GM18907 (cell line): ENCODE data around the gene CCT3.
"Not testable (repeated sequence)": the region's sequence is repeated elsewhere in the genome, so short reads cannot be mapped to it uniquely, and the experiment has no call there.

Experiments
- ATAC-seq: cut with Tn5 transposase; IDR thresholded peaks from one replicate; pipeline ENCODE4 v1.9.1; 2021; ENCODE audit warnings: mild to moderate bottlenecking, moderate library complexity; ENCODE audit not compliant: unreplicated experiment

Gene CCT3

DNA sequence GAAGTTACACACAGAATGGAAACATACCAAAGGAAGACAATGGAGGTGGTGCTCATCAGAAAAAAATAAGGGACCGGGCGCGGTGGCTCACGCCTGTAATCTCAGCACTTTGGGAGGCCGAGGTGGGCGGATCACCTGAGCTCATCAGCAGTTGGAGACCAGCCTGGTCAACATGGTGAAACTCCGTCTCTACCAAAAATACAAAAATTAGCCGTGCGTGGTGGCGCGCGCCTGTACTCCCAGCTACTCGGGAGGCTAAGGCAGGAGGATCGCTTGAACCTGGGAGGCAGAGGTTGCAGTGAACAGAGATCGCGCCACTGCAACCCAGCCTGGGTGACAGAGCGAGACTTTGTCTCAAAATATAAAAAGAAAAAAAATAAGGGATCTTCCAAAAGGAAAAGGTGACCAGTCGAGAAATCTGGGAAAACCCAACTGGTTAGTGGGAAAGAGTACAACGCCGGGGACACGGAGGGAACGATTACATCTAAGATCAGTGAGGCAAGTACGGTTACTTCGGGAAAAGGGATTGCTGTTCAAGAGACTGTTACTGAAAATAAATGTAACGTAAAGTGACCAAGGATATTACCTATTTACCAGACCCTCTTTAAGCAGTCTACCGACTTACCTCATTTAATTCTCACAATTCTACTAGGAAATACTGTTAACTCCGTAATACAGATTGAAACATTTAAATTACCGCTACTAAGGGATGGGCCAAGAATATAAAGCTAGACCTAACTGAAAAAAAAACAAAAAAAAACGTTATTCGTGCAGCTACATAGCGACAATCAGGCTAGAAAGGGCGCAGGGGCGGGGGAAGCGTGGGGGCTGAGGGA, 822 bp downstream of the CCT3 start:
- ATAC-seq: no peak

GRCh38 chr1:156336242-156336641, 1.9 kb downstream of the CCT3 start:
- no peak for ATAC-seq

GRCh38 chr1:156323179-156323578, 14.9 kb downstream of the CCT3 start:
- not testable (repeated sequence) for ATAC-seq

DNA sequence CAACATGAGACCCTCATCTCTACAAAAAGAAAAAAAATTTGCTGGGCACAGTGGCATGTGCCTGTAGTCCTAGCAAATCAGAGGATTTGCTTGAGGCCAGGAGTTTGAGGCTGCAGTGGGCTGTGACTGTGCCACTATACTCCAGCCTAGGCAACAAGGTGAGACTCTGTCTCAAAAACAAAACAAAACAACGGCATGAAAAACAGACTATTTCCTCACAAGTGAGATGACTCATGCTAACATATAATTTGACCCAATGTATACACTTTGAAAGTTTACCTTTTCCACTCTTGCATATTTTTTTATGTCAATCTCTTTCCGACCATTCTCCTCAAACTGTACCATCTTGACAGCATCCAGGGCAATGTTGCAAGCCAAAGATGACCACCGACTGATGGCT, 17.5 kb downstream of the CCT3 start:
- no peak for ATAC-seq

GRCh38 chr1:156319664-156320063, 18.4 kb downstream of the CCT3 start:
- no peak for ATAC-seq

DNA sequence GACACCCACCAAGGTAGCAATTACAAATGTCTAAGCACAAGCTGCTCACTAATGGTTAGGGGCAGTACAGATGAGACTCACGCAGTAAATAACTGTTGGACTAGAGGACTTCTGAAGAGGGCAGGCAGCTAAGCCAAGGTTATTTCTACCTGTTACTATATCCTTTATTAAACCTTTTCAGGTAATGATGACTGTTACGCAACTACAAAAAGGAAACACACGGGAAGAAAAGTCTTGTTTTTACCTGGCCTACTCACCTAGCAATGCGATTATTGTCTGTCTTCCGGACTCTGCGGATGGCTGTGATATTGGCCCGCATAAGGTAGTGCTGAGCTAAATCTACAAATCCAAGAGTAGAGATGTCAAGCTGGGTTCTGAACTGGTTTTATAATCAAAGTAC, 21.2 kb downstream of the CCT3 start:
- ATAC-seq: no peak

GRCh38 chr1:156310962-156311361, 27.1 kb downstream of the CCT3 start:
- no peak for ATAC-seq

GRCh38 chr1:156308078-156308477, 30.0 kb downstream of the CCT3 start:
- ATAC-seq: no peak

DNA sequence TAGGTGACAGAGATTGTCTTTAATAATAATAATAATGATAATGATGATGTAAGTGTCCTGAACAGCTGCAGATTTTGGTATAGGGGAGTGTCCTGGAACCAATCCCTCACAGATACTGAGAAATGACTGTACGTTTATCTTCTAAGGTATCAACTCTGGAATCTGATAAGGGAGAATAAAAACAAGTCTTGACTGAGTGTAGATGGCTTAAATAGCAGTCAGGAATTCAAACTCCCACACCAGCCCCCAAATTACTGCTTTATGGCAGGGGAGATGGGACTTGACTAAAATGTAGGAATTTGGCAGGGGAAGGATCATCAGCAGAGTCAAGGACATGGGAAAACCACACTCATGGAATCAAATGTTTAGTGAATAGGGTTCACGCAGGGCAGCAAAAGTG, 32.9 kb downstream of the CCT3 start:
- ATAC-seq: no peak

DNA sequence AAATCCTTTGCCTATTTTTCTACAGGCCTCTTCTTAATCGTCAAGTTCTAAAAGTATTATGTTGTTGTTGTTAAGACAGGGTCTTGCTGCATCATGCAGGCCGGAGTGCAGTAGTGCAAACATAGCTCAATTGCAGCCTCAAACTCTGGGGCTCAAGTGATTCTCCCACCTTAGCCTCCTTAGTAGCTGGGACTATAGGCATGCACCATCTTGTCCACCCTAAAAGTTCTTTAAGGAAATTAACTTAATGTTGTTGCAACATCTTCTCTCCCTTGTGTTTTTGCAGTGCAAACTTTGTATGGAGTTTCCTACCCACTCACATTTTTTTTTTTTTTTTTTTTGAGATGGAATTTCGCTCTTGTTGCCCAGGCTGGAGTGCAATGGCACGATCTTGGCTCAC, 34.9 kb downstream of the CCT3 start:
- ATAC-seq: no peak

DNA sequence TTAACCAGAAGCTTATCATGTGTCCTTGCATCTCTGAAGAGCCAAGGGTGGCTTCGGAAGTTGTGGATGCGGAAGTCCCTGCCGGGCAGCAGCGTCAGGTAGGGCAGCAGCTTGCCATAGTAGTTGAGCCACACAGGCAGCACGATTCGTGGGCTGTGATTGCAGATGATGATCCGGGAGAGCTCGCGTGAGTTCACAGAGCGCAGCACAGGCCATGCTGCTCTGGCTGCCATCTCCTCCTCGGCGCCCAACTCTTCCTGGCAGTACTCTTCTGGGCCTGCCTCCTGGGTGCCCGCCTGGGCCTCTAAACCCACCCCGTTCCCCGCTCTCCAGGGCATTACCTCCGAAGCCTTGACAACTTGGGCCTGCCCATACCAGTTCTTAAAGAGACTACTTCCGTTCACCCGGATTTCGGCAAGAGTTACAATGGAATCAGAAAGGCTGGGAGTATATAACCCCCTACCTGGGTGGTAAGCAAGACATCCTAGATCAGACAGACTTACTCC, 39.2 kb downstream of the CCT3 start, which contains the start of gene VHLL:
Gene VHLL, minus strand, starts transcription at position 456 of the 506 bp plus-strand sequence. Its CDS starts 118 bp downstream, at position 338.
- ATAC-seq: no peak

DNA sequence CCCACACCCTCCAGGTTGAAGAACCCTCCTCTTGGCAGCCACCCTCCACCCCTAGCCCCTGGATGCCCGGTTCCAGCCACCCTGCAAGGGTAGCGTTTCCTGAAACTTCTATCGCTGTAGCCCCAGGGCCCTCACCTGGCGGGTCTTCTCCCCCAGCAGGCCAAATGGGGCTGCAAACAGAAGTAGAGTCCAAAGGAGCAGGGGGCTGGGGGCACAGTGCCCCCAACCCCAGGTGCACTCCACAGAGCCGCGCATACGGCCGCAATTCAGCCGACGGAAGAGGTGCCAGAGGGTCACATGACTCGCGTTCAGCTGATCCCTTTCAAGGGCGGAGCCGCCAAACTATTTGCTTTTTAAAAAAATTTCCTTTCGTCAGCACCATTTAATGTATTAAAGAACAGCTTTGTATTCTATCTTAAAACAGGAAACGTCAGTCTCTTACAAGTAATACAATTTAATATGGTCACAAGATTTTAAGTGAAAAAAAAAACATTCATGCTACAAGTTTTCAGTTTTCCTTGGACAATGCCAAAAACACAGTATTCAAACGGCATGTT, 42.6 kb downstream of the CCT3 start, which contains the start of gene GLMP:
Gene GLMP, minus strand, starts transcription at position 289 of the 557 bp plus-strand sequence. Its CDS starts 34 bp downstream, at position 255.
- ATAC-seq: no peak

DNA sequence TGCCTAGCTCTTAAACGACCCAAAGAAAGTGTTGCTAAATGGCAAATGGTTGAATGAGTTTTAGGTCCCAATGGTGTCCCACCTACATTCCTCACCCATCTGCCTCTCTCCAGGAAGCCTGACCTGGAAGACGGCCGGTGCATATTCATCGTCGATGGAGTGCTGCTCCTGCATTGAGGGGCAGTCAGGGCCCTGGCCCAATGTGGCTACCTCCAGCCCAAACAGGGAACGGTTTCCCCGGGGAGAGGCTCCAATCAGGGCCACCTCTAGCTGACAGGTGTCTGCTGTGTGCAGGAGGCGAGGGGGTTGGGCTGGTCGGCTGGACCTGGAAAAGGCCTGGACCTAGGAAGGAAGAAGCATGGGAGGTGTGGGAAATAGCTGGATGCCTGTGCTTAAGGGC, 44.2 kb downstream of the CCT3 start:
- no peak for ATAC-seq

- ATAC-seq: no peak
Measured at GRCh38 chr1:156293098-156293434, 45.0 kb downstream of the CCT3 start.

DNA sequence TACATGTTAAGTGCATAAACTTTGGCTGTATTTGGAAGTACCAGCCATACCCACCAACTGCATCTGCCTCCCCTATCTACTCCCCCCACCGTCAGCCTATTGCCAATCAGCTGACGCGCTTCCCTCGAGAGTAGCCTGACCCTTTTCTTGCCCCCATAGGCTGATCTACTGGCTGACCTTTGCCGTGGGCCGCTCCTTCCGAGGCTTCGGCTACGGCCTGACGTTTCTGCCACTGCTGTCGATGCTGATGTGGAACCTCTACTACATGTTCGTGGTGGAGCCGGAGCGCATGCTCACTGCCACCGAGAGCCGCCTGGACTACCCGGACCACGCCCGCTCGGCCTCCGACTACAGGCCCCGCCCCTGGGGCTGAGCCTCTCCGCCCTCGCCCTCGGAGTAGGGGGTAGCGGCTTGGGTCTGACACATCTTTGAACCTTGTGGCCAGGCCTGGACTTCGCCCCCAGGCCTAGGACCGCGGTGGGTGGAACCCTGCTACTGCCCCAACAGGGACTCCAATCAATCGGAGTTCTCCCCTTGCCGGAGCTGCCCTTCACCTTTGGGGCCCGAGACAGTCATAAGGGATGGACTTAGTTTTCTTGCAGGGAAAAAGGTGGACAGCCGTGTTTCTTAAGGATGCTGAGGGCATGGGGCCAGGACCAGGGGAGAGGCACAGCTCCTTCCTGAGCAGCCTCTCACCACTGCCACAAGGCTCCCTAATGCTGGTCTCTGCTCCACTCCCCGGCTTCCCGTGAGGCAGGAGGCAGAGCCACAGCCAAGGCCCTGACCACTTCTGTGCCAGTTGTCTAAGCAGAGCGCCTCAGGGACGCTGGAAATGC, 46.6 kb downstream of the CCT3 start:
- ATAC-seq: no peak

- no peak for ATAC-seq
Measured at GRCh38 chr1:156289857-156290256, 48.2 kb downstream of the CCT3 start.

DNA sequence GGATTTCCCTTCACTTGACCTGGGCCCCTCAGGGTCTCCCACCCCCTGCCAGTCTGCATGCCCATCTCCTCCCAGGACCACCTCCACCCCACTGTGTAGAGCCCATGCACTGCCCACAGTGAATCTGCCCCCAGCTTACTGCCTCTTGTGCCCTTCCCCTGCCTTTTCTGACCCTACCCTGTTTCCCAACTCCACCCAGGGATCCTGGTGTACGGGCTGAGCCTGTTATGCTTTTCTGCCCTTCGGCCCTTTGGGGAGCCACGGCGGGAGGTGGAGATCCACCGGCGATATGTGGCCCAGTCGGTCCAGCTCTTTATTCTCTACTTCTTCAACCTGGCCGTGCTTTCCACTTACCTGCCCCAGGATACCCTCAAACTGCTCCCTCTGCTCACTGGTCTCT, 52.0 kb downstream of the CCT3 start:
- no peak for ATAC-seq

GRCh38 chr1:156285437-156285836, 52.7 kb downstream of the CCT3 start:
- no peak for ATAC-seq

DNA sequence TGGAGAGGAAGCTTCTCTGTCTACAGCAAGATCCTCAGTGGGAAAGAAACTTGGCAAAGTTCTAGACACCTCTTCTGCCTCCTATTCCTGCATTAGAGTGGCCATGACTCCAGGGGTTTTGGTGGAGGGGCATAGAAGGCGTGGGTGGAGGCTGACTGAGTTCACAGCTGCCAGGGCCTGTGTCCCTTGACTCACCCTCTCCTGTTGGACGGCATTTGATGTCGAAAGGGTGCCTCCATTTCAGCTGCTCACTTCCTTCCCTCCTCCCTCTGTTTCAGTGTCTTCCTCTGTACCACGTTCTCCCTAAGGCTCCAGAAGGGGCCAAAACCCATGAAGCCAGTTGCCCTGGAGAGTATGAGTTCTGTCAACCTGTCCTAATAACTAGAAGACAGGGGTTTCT, 53.3 kb downstream of the CCT3 start:
- ATAC-seq: no peak

DNA sequence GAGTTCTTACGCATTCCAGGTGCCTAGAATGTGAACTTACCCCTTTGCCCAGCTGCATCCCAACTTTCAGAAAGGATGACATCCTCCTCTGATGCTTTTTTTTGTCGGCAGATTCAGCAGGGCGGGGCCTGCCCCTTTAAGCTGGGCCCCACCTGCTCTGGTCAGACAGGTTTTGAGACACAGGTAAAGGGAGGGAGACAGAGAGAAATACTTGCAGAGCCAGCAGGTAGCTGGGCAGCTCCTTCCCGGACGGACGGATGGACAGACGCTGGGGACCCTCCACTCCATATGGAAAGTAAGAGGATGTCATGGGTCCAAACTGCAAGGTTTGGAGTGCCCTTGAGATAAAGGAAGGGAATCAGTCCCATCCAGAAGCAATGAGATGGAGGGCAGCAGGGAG, 54.0 kb downstream of the CCT3 start, which contains the start of gene TMEM79:
Gene TMEM79, plus strand, starts transcription at position 214 of the 400 bp plus-strand sequence. CDS start 902 bp downstream, outside the sequence.
- no peak for ATAC-seq

GRCh38 chr1:156283521-156283920, 54.6 kb downstream of the CCT3 start:
- no peak for ATAC-seq
